NCI-H2196 (cell line): ENCODE data around the gene CERS6.
"Not testable (repeated sequence)": the region's sequence is repeated elsewhere in the genome, so short reads cannot be mapped to it uniquely, and the experiment has no call there.

Source experiments
- DNase-seq: peaks from one replicate; lab custom pipeline; 2025; ENCODE audit not compliant: unreplicated experiment; lab: John Stamatoyannopoulos, UW

The CERS6 gene

GRCh38 chr2:168662651-168663208 lies 206.7 kb downstream of the CERS6 start:
- no peak for DNase-seq

- no peak for DNase-seq
These were observed 207.9 kb downstream of the CERS6 start for GRCh38 chr2:168663993-168664392.

- DNase-seq, result not testable (repeated sequence)
These were observed 208.6 kb downstream of the CERS6 start for GRCh38 chr2:168664715-168665114.

GRCh38 chr2:168666339-168666738 lies 210.3 kb downstream of the CERS6 start:
- DNase-seq, result no peak

DNA sequence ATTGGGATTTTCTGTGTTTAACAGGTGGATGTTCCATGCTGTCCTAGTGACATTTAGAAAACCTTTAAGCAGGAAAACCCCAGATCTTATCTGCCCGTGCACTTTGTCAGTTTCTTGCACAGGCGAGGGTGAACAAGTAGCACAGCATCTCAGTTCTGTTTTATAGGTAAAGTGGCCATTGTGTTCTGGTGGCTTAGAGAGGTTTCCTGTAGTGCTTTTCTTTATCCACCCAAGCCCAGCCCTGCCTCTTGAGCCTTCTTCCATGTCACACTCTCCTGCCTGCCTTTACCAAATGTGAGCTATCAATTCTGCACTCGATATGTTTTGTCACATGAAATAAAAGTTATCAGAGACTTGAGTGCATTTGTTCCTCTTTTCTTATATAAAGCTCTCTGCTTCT lies 211.1 kb downstream of the CERS6 start:
- DNase-seq, result no peak

- no peak for DNase-seq
These were observed 213.1 kb downstream of the CERS6 start for GRCh38 chr2:168669151-168669550.

DNA sequence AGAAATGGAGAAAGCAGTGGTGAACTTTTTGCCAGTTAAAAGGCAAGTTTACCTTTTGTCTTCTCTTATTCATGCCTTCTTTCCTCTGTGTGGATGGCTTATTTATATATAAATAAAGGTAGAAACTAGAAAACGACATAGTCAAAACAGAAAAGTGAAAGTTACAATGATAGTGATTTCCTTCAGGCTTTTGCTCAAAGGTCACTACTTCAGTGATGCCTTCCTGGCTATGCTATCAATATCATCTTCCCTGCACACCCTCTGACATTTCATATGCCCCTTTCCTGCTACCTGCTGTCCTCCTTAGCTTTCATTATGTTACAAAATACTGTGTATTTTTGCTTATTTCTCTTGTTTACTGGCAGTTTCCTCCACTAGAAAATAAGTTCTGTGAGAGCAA lies 214.4 kb downstream of the CERS6 start:
- DNase-seq, result no peak

DNA sequence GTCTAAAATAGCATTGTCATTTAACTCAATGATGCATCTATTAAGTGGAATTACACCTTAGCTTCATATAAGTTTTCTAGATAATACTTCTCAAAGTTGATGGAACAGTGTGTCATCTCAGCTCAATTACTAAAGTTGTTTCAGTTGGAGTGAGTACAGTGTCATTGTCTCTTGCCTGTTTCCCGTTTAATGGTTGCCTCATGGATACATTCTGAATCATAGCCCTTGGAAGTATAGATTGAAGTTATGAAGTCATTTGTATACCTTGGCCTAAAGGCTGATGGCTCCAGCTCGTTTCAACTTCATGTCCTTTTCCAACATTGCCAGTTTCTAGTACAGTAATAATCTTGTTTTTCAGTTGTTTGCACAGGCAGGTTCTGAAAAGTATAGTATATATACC lies 215.9 kb downstream of the CERS6 start:
- DNase-seq, result no peak

DNA sequence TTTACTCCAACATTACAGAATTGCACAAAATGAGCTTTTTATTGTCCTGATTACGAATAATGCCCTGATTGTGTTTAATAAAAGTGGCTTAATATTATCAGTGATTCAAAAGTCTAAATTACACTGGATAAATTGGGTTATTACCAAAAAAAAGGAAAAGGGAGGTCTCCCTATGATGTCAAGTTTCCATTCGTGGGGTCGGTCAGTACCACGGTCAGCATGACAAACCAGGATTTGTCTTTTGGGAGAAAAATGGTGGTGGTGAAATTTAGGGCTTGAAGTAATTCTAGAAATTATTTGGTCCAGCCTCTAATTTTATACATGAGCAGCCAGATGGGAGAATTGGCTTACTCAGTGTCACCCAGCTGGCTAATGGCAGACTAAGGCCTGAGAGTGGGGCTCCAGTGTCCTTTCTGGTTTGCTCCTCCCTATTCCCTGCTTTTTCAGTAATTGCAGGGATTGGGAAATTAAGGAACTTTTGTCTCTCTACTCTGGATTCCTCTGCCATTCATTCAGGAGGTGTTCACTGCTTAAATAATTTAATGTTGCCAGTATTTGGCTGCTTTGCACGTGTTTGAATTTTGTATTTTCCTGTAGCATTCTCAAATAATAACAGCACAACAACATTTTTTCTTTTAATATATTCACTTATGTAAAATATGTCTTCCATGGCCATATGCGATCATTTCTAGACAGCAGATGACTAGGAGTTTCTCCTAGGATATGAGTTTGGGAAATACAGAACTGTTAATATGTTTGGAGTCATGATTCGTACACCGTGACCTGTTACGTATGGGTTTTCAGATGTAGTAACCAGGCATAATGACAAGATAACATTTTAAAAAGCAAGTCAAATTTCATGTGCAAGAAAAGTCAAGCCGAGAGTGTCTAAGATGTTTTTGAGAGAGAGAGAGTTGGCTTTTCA lies 217.5 kb downstream of the CERS6 start:
- no peak for DNase-seq

- DNase-seq, result no peak
These were observed 222.2 kb downstream of the CERS6 start for GRCh38 chr2:168678153-168678853.

- DNase-seq, result no peak
These were observed 223.0 kb downstream of the CERS6 start for GRCh38 chr2:168679081-168679480.

GRCh38 chr2:168679741-168680310 lies 223.8 kb downstream of the CERS6 start:
- no peak for DNase-seq

DNA sequence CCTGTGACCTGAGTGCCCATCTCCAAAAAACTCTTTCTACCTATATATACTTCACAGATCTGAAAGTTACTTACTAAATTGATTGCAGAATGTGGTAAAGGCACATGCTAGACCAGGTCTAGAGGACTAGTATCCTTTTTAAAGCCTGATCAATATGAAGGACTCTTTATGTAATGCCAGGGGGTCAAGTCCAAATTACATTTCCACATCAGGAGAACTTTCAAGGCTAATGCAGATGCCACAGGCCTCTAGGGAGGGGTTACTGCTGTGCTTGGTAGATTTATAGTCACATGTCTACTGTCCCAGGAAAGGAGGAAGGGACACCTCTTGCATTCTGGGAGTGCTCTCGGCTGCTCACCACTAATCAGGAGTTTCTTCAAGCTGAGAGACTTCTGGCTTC lies 227.9 kb downstream of the CERS6 start:
- no peak for DNase-seq

DNA sequence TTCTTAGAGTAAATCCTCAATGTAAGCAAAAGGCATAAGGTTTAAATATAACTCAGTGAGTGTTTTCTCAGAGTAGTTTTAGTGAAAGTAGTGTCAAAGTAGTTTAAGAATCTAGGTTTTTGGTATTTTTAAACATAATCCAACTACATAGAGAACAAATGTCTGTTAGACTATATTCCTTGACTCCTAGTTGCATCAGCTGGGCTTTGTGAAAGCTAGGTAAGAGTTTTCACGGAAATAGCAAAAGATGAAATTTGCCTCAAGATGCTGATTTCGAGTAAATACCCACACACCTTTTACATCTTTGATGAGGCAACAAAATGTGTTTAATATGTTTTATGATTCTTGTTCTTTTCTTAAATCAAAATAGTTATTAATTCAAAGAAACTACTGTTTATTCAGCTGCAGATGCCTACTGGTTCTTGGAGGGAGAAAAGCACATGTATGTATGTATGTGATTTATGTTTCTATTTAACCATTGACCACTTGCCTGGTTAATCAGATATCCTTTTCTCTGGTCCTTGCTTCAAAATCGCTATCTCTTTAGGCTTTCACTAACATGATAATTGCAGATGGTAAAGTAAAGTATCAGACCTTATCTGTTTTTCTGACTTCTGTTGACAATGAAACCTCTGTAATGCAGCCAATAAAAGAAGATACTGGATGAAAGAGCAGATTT lies 229.0 kb downstream of the CERS6 start:
- DNase-seq, result no peak

DNA sequence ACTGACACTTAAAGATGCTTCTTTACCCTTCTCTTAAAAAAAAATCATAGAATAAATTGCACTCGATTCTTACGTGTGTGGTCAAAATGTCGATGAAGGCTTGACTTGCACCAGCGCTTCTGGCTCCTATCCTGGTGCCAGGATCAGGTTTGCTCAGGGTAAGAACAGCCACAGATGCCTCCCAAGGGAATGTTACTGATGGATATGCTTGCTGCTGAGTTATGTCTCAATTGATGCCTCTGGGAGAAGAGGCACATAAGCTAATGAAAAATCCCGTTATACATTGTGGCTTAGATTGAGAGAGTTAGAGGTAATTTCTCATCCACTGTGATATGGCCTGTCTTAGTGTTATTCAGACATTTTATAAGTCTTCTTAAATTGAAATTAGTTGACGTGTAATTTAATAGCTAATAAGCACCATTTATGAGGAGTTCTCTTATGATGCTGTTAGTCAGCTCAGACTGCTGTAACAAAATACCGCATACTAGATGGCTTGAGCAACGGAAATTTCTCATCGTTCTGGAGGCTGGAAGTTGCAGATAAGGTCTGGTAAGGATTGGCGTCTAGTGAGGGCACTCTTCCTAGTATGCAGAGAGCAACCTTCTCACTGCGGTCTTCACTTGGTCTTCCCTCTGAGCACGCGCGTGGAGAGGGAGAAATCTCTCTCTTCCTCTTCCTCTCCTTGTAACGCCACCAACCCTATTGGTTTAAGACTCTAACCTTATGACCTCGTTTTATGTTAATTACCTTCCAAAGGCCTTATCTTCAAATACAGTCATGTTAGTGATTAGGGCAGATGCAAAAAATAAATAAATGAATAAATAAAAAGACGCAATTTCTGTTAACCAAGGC lies 229.8 kb downstream of the CERS6 start:
- no peak for DNase-seq

GRCh38 chr2:168686452-168687191 lies 230.6 kb downstream of the CERS6 start:
- DNase-seq, result no peak

DNA sequence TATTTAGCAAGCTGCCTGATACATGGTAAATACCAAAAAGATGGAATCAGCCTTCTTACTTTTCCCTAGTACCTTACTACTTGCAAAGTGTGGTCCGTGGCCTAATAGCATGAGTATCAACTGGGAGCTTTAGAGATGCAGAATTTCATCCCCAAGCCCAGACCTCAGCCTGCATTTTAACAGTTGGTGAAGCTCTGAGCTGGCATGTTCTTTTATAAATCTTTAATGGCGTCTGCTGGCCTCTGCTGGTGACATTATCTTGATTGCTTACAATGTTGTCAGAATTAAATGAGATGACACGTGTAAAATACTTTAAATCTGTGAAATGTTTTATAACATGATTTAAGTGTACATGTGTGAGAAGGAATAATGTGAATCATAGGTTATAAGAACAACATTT lies 231.2 kb downstream of the CERS6 start:
- no peak for DNase-seq

DNA sequence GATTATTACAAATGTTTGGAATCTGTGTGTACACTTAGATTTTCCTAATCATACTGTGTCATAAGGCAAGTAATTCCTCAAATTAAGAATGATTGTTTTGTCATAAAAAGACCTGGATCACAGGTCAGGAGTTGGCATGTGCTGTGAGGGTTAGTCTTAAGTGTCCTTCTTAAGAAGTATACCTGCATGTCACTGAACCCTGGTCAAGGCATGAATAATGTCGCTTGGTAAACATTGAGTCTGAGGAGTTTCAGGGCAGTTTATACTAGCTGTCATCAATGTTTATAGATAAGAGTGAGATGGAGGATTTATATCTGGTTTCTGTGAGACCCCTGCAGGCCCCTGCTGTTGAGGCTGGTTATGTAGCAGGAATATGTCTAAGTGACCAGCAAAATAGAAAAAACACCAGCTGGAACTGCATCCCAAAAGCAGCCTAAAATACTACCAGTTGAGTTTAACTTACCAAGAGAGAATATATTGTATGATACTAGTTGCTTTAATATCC lies 234.4 kb downstream of the CERS6 start:
- DNase-seq, result no peak

DNA sequence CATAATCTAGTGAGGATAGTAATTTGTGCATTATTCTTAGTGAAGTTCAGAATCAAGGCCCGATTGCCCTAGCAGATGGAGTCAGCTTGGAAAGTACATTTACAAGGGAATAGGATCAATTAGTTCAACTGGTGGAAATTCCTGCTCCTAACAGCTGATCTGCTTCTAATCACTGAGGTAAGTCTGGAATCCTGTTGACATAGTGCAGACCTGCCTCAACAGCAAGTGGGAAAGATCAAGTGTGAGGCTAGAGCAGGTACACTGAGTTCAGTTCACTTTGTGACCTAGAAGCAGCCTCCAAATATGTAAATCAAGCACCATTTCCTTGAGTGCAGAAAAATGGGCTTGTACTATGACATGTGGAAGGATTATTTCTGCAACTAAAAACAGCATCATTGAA lies 235.1 kb downstream of the CERS6 start:
- no peak for DNase-seq
